ENCODE measurements around the gene CRADD.

The CRADD gene

DNA sequence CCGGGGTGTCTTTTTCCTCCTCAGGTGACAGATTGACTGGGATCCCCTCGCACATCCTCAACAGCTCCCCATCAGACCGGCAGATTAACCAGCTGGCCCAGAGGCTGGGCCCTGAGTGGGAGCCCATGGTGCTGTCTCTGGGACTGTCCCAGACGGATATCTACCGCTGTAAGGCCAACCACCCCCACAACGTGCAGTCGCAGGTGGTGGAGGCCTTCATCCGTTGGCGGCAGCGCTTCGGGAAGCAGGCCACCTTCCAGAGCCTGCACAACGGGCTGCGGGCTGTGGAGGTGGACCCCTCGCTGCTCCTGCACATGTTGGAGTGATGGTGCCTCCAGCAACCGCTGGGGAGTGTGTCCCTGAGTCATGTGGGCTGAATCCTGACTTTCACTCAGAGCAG is 172.8 kb downstream of the CRADD start:
- no peak overlapping the region for H3K9ac ChIP-seq (ENCODE audit: low read length)
- H3K9me3 ChIP-seq (ENCODE audit: control insufficient read depth, insufficient read depth, low read depth, low read length): no peaks in the 10 kb centered on the region
- H3K4me3 ChIP-seq (ENCODE audit: low read depth, low read length): no peak overlapping the region
- H3K27me3 ChIP-seq (ENCODE audit: control insufficient read depth, insufficient read depth, low read length): no peaks in the 10 kb centered on the region
- peaks cover 3% of the 10 kb centered on the region; the same call in 1 of the 2 replicates for H3K4me1 ChIP-seq (ENCODE audit: control insufficient read depth, insufficient read depth, low read length)
- no peaks in the 10 kb centered on the region for H3K36me3 ChIP-seq (ENCODE audit: control insufficient read depth, insufficient read depth, low read length)
- H3K27ac ChIP-seq (ENCODE audit: low read depth, low read length): no peak overlapping the region

DNA sequence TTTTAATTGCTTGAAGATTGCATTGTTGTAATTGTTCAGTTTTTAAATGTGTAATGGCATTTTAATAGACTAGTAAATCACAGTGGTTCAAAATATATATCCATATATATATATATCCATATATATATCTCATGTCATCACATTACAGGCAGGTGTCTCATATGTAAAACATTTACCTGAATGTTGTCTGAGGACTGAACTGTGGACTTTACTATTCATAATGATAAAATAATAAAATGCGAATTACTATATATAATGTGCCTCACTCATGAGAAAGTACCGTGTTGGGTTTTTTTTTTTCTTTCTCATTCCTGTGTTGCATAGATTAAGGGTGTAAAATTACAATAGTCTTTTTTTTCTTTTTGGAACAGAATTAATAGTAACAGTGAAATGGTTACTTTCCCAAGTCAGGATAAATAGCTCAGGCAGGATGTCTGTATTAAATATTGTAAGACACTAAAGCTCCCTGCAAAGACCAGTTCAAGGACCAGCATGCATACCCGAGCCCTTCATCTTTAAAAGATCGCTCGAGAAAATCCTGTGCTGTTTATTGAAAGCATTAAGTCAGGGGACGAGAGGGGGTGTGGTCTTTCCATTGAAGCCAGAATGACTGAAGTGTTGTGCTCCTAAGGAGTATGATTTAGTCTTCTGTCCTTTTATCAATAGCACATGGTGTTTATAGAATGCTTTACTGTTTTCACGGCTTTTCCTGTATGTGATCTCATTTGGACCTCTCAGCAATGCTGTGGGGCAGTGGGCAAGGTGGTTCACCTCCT is 173.5 kb downstream of the CRADD start:
- H3K9ac ChIP-seq (ENCODE audit: low read length): no peak overlapping the region
- H3K27me3 ChIP-seq (ENCODE audit: control insufficient read depth, insufficient read depth, low read length): no peaks in the 10 kb centered on the region
- peaks cover 3% of the 10 kb centered on the region; the same call in 1 of the 2 replicates for H3K4me1 ChIP-seq (ENCODE audit: control insufficient read depth, insufficient read depth, low read length)
- H3K27ac ChIP-seq (ENCODE audit: low read depth, low read length): no peak overlapping the region
- H3K4me3 ChIP-seq (ENCODE audit: low read depth, low read length): no peak overlapping the region
- H3K36me3 ChIP-seq (ENCODE audit: control insufficient read depth, insufficient read depth, low read length): no peaks in the 10 kb centered on the region
- no peaks in the 10 kb centered on the region for H3K9me3 ChIP-seq (ENCODE audit: control insufficient read depth, insufficient read depth, low read depth, low read length)

DNA sequence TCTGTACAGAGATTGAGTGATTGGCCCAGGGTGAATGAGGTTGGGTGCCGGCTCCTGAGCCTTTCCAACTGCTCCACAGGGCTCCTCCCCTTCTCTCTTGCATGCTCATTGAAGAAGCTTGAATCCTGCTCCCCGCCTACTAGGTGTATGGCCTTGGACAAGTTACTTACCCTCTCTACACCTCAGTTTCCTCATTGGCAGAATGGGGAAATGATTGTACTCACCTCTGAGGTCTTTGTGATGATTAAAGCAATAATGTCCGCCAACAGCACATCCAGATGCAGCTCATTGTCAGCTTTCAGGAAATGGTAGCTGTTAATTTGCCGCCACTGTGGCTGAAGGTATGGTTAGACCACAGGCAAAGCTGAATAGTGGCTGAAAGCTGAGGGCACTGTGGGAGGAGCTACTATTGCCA is 174.1 kb downstream of the CRADD start:
- Histone ChIP-seq H3K9me3 (ENCODE audit: control insufficient read depth, insufficient read depth, low read depth, low read length) (no peaks in the 10 kb centered on the region), H3K27ac (ENCODE audit: low read depth, low read length) (no peak overlapping the region), H3K9ac (ENCODE audit: low read length) (no peak overlapping the region), H3K27me3 (ENCODE audit: control insufficient read depth, insufficient read depth, low read length) (no peaks in the 10 kb centered on the region), H3K4me3 (ENCODE audit: low read depth, low read length) (no peak overlapping the region), H3K4me1 (ENCODE audit: control insufficient read depth, insufficient read depth, low read length) (peaks cover 3% of the 10 kb centered on the region; the same call in 1 of the 2 replicates), H3K36me3 (ENCODE audit: control insufficient read depth, insufficient read depth, low read length) (no peaks in the 10 kb centered on the region)

DNA sequence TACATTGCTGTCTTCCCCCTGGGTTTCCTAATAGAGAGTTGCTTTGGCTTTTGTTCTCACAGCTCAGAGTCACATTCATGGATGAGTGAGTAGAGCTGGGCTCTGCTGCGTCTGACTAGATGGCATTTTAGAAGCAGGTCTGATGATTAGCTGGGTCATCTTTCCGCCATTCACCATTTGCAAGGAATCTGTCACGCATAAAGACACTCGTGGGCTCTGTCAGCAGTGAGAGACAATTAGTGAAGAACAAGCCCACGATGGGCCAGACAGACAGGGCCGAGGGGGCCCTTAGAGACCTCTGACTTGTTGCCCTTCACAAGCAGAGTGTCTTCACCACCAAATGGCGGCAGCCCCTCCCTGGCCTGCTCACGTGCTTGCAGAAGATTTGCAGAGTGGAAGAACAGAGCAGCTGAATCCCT is 175.0 kb downstream of the CRADD start:
- Histone ChIP-seq H3K9ac (ENCODE audit: low read length) (no peak overlapping the region), H3K27ac (ENCODE audit: low read depth, low read length) (no peak overlapping the region), H3K4me1 (ENCODE audit: control insufficient read depth, insufficient read depth, low read length) (peaks cover 3% of the 10 kb centered on the region; the same call in 1 of the 2 replicates), H3K4me3 (ENCODE audit: low read depth, low read length) (no peak overlapping the region), H3K36me3 (ENCODE audit: control insufficient read depth, insufficient read depth, low read length) (no peaks in the 10 kb centered on the region), H3K27me3 (ENCODE audit: control insufficient read depth, insufficient read depth, low read length) (no peaks in the 10 kb centered on the region), H3K9me3 (ENCODE audit: control insufficient read depth, insufficient read depth, low read depth, low read length) (no peaks in the 10 kb centered on the region)

DNA sequence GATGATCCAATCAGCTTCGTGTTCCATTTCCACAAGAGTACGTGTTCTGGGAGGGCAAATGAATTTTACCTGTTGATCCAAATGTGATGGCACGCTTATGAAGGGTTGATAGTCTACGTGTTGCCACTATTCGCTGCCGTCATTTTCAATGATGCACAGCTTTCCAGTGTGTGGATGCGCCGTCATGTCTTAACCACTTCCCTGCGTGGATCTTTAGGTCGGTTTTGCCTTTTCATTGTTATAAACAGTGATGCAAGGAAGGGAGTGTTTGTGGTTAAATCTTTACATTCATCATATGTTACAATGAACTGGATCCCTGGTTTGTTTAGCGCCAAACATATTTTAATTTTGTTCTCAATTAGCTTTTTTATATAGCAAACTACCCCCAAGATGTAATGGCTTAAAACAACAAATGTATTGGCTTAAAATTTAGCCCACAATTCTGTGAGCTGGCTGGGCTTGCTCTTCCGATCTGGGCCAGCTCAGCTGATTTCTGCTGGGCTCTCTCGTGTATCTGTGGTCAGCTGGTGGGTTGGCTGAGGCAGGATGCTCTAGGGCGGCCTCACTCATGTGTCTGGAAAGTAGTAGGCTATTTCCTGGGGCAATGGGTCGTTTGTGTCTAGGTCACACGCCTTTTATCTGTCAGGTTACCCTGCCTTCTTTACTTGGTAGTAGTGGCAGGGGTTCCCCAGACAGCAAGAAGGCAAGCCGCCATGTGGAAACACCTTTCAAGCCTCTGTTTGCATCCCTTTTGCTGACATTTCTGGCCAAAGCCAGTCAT is 176.7 kb downstream of the CRADD start:
- H3K4me1 ChIP-seq (ENCODE audit: control insufficient read depth, insufficient read depth, low read length): peaks cover 3% of the 10 kb centered on the region; the same call in 1 of the 2 replicates
- H3K9ac ChIP-seq (ENCODE audit: low read length): no peak overlapping the region
- H3K9me3 ChIP-seq (ENCODE audit: control insufficient read depth, insufficient read depth, low read depth, low read length): no peaks in the 10 kb centered on the region
- no peaks in the 10 kb centered on the region for H3K36me3 ChIP-seq (ENCODE audit: control insufficient read depth, insufficient read depth, low read length)
- H3K4me3 ChIP-seq (ENCODE audit: low read depth, low read length): no peak overlapping the region
- H3K27me3 ChIP-seq (ENCODE audit: control insufficient read depth, insufficient read depth, low read length): no peaks in the 10 kb centered on the region
- no peak overlapping the region for H3K27ac ChIP-seq (ENCODE audit: low read depth, low read length)

DNA sequence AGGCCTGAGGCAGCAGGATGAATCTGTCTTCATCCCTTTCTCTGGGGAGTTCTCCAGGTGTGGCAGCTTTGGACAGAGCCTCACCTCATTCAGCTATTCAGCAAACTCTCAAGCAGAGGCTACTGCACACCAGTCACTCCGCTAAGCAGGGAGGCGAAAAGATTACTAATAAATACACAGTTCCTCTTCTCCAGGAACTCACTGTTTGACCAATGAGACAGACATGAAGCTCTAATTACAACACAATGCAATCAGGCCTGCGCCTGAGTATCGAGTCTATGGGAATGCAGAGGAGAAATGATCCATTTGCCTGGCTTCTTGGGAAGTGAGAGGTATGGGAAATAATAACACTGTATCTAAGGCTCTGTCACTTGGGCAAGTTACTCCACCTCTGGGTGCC is 178.1 kb downstream of the CRADD start:
- Histone ChIP-seq H3K4me3 (ENCODE audit: low read depth, low read length) (no peak overlapping the region), H3K4me1 (ENCODE audit: control insufficient read depth, insufficient read depth, low read length) (peaks cover 3% of the 10 kb centered on the region; the same call in 1 of the 2 replicates), H3K27me3 (ENCODE audit: control insufficient read depth, insufficient read depth, low read length) (no peaks in the 10 kb centered on the region), H3K9me3 (ENCODE audit: control insufficient read depth, insufficient read depth, low read depth, low read length) (no peaks in the 10 kb centered on the region), H3K27ac (ENCODE audit: low read depth, low read length) (no peak overlapping the region), H3K36me3 (ENCODE audit: control insufficient read depth, insufficient read depth, low read length) (no peaks in the 10 kb centered on the region), H3K9ac (ENCODE audit: low read length) (no peak overlapping the region)

DNA sequence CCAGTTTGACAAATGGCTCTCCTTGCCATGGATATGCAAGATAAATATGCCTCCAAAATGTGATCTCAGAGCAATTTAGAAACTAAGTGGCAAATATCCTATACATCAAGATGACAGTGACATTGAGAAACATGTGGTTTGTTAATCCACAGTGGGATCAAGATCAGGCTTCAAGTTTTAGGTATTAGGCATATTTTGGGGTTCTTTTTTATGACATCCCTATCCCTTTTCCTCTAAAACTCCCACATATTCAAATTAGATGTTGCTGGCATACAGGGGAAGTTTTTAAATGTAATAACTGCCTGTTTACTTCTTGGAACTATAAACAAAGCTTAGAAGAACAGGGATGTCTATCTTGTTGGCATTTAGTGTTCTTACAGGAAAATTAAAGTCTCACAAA is 179.4 kb downstream of the CRADD start:
- H3K4me1 ChIP-seq (ENCODE audit: control insufficient read depth, insufficient read depth, low read length): no peaks in the 10 kb centered on the region; the same call in 1 of the 2 replicates
- no peak overlapping the region for H3K27ac ChIP-seq (ENCODE audit: low read depth, low read length)
- no peaks in the 10 kb centered on the region for H3K9me3 ChIP-seq (ENCODE audit: control insufficient read depth, insufficient read depth, low read depth, low read length)
- H3K27me3 ChIP-seq (ENCODE audit: control insufficient read depth, insufficient read depth, low read length): no peaks in the 10 kb centered on the region
- no peaks in the 10 kb centered on the region for H3K36me3 ChIP-seq (ENCODE audit: control insufficient read depth, insufficient read depth, low read length)
- no peak overlapping the region for H3K4me3 ChIP-seq (ENCODE audit: low read depth, low read length)
- H3K9ac ChIP-seq (ENCODE audit: low read length): no peak overlapping the region

DNA sequence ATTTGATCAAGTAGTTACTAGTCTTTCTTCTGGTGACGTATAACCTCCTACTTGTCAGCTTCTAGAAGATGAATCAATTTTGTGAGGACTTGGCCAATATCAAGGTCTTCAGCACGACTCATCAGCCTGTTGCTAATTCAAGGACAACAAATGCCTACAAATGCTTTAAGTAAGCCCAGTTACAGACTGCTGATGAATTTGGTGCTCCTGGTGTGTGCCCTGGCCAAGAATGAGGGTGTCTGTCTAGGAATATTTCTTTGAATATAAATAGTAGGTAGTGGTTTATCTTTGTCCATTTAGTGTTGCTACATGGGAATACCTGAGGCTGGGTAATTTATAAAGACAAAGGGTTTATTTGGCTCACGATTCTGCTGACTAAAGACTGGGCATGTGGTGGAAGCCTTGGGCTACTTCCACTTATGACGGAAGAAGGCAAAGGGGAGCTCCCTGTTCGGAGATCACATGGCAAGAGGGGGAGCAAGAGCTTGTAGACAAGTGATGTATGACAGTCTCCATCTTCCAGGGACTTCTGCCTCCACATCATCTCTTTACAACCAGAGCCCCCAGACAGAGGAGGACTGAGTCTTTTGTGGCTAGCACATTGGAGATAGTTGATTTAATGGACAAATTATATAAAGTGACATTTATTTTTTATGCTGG is 180.2 kb downstream of the CRADD start:
- no peaks in the 10 kb centered on the region for H3K36me3 ChIP-seq (ENCODE audit: control insufficient read depth, insufficient read depth, low read length)
- no peak overlapping the region for H3K9ac ChIP-seq (ENCODE audit: low read length)
- H3K27ac ChIP-seq (ENCODE audit: low read depth, low read length): no peak overlapping the region
- no peaks in the 10 kb centered on the region for H3K9me3 ChIP-seq (ENCODE audit: control insufficient read depth, insufficient read depth, low read depth, low read length)
- no peak overlapping the region for H3K4me3 ChIP-seq (ENCODE audit: low read depth, low read length)
- H3K27me3 ChIP-seq (ENCODE audit: control insufficient read depth, insufficient read depth, low read length): no peaks in the 10 kb centered on the region
- no peaks in the 10 kb centered on the region; the same call in 1 of the 2 replicates for H3K4me1 ChIP-seq (ENCODE audit: control insufficient read depth, insufficient read depth, low read length)

DNA sequence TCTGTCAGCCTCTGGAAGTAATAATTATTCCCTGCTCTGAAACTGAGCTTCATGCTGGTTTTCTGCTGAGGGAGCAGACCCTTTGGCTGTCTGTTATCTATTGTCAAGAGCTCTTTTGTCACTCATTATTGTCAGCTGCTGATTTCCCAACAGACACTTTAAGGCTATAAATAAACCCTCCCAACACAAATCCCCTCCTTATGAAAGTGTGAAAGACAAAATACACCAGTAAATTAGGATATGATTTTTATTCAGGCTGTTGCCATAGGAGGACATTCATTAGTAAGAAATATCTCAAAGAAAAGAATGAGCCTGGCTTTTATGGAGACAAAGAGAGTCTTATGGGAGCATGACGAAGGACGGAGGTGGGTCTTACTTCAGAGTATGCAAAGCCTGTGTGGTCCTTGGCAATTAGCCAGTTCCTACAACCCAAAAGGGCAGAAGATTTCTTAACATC is 180.8 kb downstream of the CRADD start:
- no peak overlapping the region for H3K27ac ChIP-seq (ENCODE audit: low read depth, low read length)
- no peak overlapping the region for H3K4me3 ChIP-seq (ENCODE audit: low read depth, low read length)
- H3K9me3 ChIP-seq (ENCODE audit: control insufficient read depth, insufficient read depth, low read depth, low read length): no peaks in the 10 kb centered on the region
- H3K27me3 ChIP-seq (ENCODE audit: control insufficient read depth, insufficient read depth, low read length): no peaks in the 10 kb centered on the region
- no peaks in the 10 kb centered on the region; the same call in 1 of the 2 replicates for H3K4me1 ChIP-seq (ENCODE audit: control insufficient read depth, insufficient read depth, low read length)
- no peak overlapping the region for H3K9ac ChIP-seq (ENCODE audit: low read length)
- no peaks in the 10 kb centered on the region for H3K36me3 ChIP-seq (ENCODE audit: control insufficient read depth, insufficient read depth, low read length)

DNA sequence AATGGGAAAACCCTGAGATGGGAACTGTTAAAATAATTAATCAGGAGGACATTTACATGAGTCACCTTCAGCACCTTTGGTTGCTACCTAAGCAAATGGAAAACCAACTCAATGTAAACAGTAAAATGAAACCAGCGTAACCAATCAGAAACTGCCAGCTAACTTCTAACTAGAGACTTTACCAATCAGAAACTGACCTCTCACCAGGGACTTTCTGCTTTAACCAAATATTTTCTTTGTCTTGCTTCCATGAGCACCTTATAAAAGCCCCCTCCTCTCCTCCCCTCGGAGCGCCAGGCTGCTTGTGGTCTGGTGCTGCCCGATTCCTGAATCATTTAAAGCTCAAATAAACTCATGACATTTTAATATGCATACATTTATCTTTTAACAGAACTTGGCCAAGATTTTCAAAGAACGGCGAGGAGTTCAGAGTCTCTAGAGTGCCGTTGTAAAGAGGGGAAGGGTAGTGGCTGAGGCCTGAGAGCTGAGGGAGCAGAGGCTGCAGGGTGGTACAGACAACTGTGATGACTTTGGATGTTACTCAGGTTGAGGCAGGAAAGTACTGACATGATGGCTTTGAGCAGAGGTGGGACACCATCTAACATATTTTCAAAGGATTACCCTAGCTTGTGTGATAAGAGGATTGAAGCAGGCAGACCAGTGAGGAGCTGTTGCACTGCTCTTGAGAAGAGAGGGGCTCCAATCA is 183.6 kb downstream of the CRADD start:
- H3K9me3 ChIP-seq (ENCODE audit: control insufficient read depth, insufficient read depth, low read depth, low read length): peaks cover 14% of the 10 kb centered on the region; the same call in 1 of the 2 replicates
- no peak overlapping the region for H3K27ac ChIP-seq (ENCODE audit: low read depth, low read length)

More for the DNA sequence above, 183.6 kb downstream of the CRADD start:
- Histone ChIP-seq H3K4me1 (ENCODE audit: control insufficient read depth, insufficient read depth, low read length) (no peaks in the 10 kb centered on the region; the same call in 1 of the 2 replicates), H3K27me3 (ENCODE audit: control insufficient read depth, insufficient read depth, low read length) (no peaks in the 10 kb centered on the region), H3K36me3 (ENCODE audit: control insufficient read depth, insufficient read depth, low read length) (no peaks in the 10 kb centered on the region), H3K4me3 (ENCODE audit: low read depth, low read length) (no peak overlapping the region), H3K9ac (ENCODE audit: low read length) (no peak overlapping the region)
